CD14-positive monocyte (primary cell): ENCODE measurements around the gene WASHC4. TPM values are rescaled to one million over a fixed set of nuclear protein-coding genes. Genes with fewer than 3 reads are reported as not detected.

Experiments
- DNase-seq, 3 donors: peaks; one replicate each; pipeline ENCODE4 v3.0.0-alpha.2; 2011 to 2022
- H2AFZ ChIP-seq: 2 replicates; pipeline ENCODE4 v1.6.0; 2012; ENCODE audit warnings: mild to moderate bottlenecking, low read depth, low read length, inconsistent platforms; ENCODE audit not compliant: insufficient read depth, poor library complexity, severe bottlenecking
- H3K27ac ChIP-seq, 2 donors: 1 replicate in 1 of 2; 2 replicates in 1 of 2; pipeline ENCODE4 v1.5.1; 2012 to 2013; ENCODE audit warnings: low read length in 2 of 2, control low read depth in 1 of 2, inconsistent platforms in 1 of 2, low read depth in 1 of 2, mild to moderate bottlenecking in 1 of 2
- H3K27me3 ChIP-seq, 2 donors: one replicate each; pipeline versions ENCODE4 v1.6.0 to v1.6.1; 2011 to 2013; ENCODE audit warnings: low read length in 2 of 2; ENCODE audit not compliant: control insufficient read depth in 2 of 2, insufficient read depth in 2 of 2
- H3K36me3 ChIP-seq, 2 donors: replicated peaks in 1 of 2; 1 replicate in 1 of 2; 2 replicates in 1 of 2; pipeline versions ENCODE4 v1.5.1 to v1.6.1; 2012 to 2013; ENCODE audit warnings: low read length in 2 of 2, control low read depth in 1 of 2, inconsistent platforms in 1 of 2, mild to moderate bottlenecking in 1 of 2; ENCODE audit not compliant: insufficient read depth in 2 of 2, control insufficient read depth in 1 of 2
- H3K4me1 ChIP-seq, 2 donors: 1 replicate in 1 of 2; 2 replicates in 1 of 2; pipeline versions ENCODE4 v1.5.1 to v1.6.1; 2012 to 2013; ENCODE audit warnings: low read length in 2 of 2, control low read depth in 1 of 2, inconsistent platforms in 1 of 2, mild to moderate bottlenecking in 1 of 2, moderate library complexity in 1 of 2; ENCODE audit not compliant: insufficient read depth in 2 of 2, control insufficient read depth in 1 of 2
- H3K4me2 ChIP-seq: replicated peaks from 2 replicates; pipeline ENCODE3; 2012; ENCODE audit warnings: low read length, moderate library complexity, mild to moderate bottlenecking; ENCODE audit not compliant: poor library complexity, severe bottlenecking; ENCODE audit errors: extremely low read depth
- H3K4me3 ChIP-seq, 3 experiments: fragments of 200-600 bp in 1 of 3; sonication (generic) in 1 of 3; replicated peaks in 1 of 3; 1 replicate in 2 of 3; 2 replicates in 1 of 3; pipeline ENCODE4 v1.5.1; 2011 to 2013; ENCODE audit warnings: low read length in 3 of 3, mild to moderate bottlenecking in 3 of 3, control low read depth in 2 of 3, low read depth in 2 of 3, inconsistent platforms in 1 of 3, moderate library complexity in 1 of 3
- H3K79me2 ChIP-seq: 2 replicates; pipeline ENCODE4 v1.6.0; 2012; ENCODE audit warnings: mild to moderate bottlenecking, control low read depth, inconsistent platforms, low read length, moderate library complexity; ENCODE audit not compliant: insufficient read depth
- H3K9ac ChIP-seq: 2 replicates; pipeline ENCODE4 v1.6.0; 2017; ENCODE audit warnings: low read length, mild to moderate bottlenecking; ENCODE audit not compliant: insufficient read depth, poor library complexity, severe bottlenecking
- H3K9me3 ChIP-seq, 2 donors: replicated peaks in 1 of 2; 1 replicate in 1 of 2; 2 replicates in 1 of 2; pipeline versions ENCODE4 v1.5.1 to v1.6.1; 2012 to 2013; ENCODE audit warnings: low read length in 2 of 2, control low read depth in 1 of 2; ENCODE audit not compliant: control insufficient read depth in 1 of 2, insufficient read depth in 1 of 2
- H4K20me1 ChIP-seq: 2 replicates; pipeline ENCODE4 v1.6.0; 2012; ENCODE audit warnings: mild to moderate bottlenecking, low read length, control low read depth, moderate library complexity; ENCODE audit not compliant: insufficient read depth
- H3K27ac Mint-ChIP-seq, 7 donors: one replicate each; pipeline ENCODE4 v1.8.0; 2020; ENCODE audit warnings: mild to moderate bottlenecking in 7 of 7, mixed read lengths in 7 of 7, moderate library complexity in 6 of 7, inconsistent platforms in 2 of 7
- H3K27me3 Mint-ChIP-seq, 3 donors: one replicate each; pipeline ENCODE4 v1.8.0; 2021 to 2022; ENCODE audit warnings: low read depth in 3 of 3, mild to moderate bottlenecking in 3 of 3, mixed read lengths in 3 of 3, moderate library complexity in 3 of 3, inconsistent platforms in 1 of 3
- H3K36me3 Mint-ChIP-seq, 2 donors: one replicate each; pipeline ENCODE4 v1.8.0; 2020; ENCODE audit warnings: mixed read lengths in 2 of 2, inconsistent platforms in 1 of 2, mild to moderate bottlenecking in 1 of 2
- H3K4me1 Mint-ChIP-seq: one replicate; pipeline ENCODE4 v1.8.0; 2020; ENCODE audit warnings: mild to moderate bottlenecking, mixed read lengths
- H3K4me3 Mint-ChIP-seq, 2 donors: one replicate each; pipeline ENCODE4 v1.8.0; 2020; ENCODE audit warnings: mild to moderate bottlenecking in 2 of 2, mixed read lengths in 2 of 2, moderate library complexity in 1 of 2
- H3K9me3 Mint-ChIP-seq, 7 donors: one replicate each; pipeline ENCODE4 v1.8.0; 2020 to 2022; ENCODE audit warnings: mixed read lengths in 7 of 7, mild to moderate bottlenecking in 6 of 7, moderate library complexity in 6 of 7, inconsistent platforms in 2 of 7
- CTCF ChIP-seq: fragments of 200-600 bp; IDR thresholded peaks from one replicate; pipeline ENCODE4 v1.8.0; 2022; ENCODE audit warnings: antibody characterized with exemption, mild to moderate bottlenecking
- WGBS: methylation state at CpG from one replicate; pipeline ENCODE4 v1.1.5; 2013; ENCODE audit warnings: missing lambda C conversion rate; ENCODE audit not compliant: insufficient coverage; 5-methylcytosine and 5-hydroxymethylcytosine counted together
- intact Hi-C, 2 donors: fragments of 100-400 bp; cut with micrococcal nuclease; formaldehyde crosslinking; loops; one replicate each; pipeline versions ENCODE4 v1.15.0 to v1.15.1; 2023
- polyA plus RNA-seq, 3 donors: library from polyadenylated mRNA; depleted of rRNA in 1 of 3; unstranded in 2 of 3; stranded (reverse) in 1 of 3; fragments of 300-500 nt in 2 of 3; fragments of >200 nt in 1 of 3; fragmentation: Illumina TruSeq in 2 of 3; gene quantifications; 1 replicate in 2 of 3; 2 replicates in 1 of 3; pipeline ENCODE4 v1.2.3, GENCODE V29; 2012 to 2021

WASHC4 gene
- polyA plus RNA-seq, 3 donors: 62.6 to 95.3 (median 69.0) TPM

- no peaks in the 10 kb centered on the region for H3K4me1 Mint-ChIP-seq
- H3K36me3 ChIP-seq: peaks cover 95 to 98% of the 10 kb centered on the region in 2 donors
- no peak overlapping the region for H3K27ac ChIP-seq
- H3K4me2 ChIP-seq: no peak overlapping the region
- peaks cover 74 to 81% of the 10 kb centered on the region in 2 donors for H3K36me3 Mint-ChIP-seq
- H3K27ac Mint-ChIP-seq: no peak overlapping the region
- H3K9me3 ChIP-seq: no peaks in the 10 kb centered on the region
- intact Hi-C loops: no loop called here
- H3K9ac ChIP-seq: no peak overlapping the region
- no peaks in the 10 kb centered on the region for H3K4me1 ChIP-seq
- H3K79me2 ChIP-seq: peaks cover 4% of the 10 kb centered on the region
- no peaks in the 10 kb centered on the region for H3K27me3 ChIP-seq
- H3K4me3 Mint-ChIP-seq: no peak overlapping the region
- no peaks in the 10 kb centered on the region for H3K27me3 Mint-ChIP-seq
- TF ChIP-seq CTCF: no peak
- H3K4me3 ChIP-seq: no peak overlapping the region
- DNase-seq: no peak
- H4K20me1 ChIP-seq: peaks cover 93% of the 10 kb centered on the region
- no peaks in the 10 kb centered on the region for H3K9me3 Mint-ChIP-seq
- no CpG with 5 or more reads among the region's 3 CpGs for WGBS
- no peak overlapping the region for H2AFZ ChIP-seq
Measured at GRCh38 chr12:105157606-105158005, 50.1 kb downstream of the WASHC4 start.

GRCh38 chr12:105158876-105159275 lies 51.3 kb downstream of the WASHC4 start:
- Histone ChIP-seq H3K4me2 (no peak overlapping the region), H3K27me3 (no peaks in the 10 kb centered on the region), H3K4me1 (no peaks in the 10 kb centered on the region), H2AFZ (no peak overlapping the region), H4K20me1 (peaks cover 93% of the 10 kb centered on the region), H3K4me3 (no peak overlapping the region), H3K27ac (no peak overlapping the region), H3K79me2 (peaks cover 4% of the 10 kb centered on the region), H3K36me3 (peaks cover 95 to 98% of the 10 kb centered on the region in 2 donors), H3K9me3 (no peaks in the 10 kb centered on the region), H3K9ac (no peak overlapping the region)
- DNase-seq: no peak
- intact Hi-C loops: no loop called here
- no peak for TF ChIP-seq CTCF
- Mint-ChIP-seq H3K27me3 (no peaks in the 10 kb centered on the region), H3K36me3 (peaks cover 77 to 83% of the 10 kb centered on the region in 2 donors), H3K4me3 (no peak overlapping the region), H3K4me1 (no peaks in the 10 kb centered on the region), H3K27ac (no peak overlapping the region), H3K9me3 (no peaks in the 10 kb centered on the region)
- 100% methylated on average over 1 of the region's 2 CpGs for WGBS
